GOT3 (cell line): ENCODE measurements around the gene USP27X.

Experiments used
- DNase-seq: peaks from one replicate; lab custom pipeline; 2025; ENCODE audit warnings: mixed read lengths; lab: John Stamatoyannopoulos, UW

USP27X gene

GRCh38 chrX:49884290-49884862 is 5.1 kb downstream of the USP27X start:
- DNase-seq, result no peak

GRCh38 chrX:49892542-49892941 is 13.3 kb downstream of the USP27X start:
- DNase-seq, result no peak

DNA sequence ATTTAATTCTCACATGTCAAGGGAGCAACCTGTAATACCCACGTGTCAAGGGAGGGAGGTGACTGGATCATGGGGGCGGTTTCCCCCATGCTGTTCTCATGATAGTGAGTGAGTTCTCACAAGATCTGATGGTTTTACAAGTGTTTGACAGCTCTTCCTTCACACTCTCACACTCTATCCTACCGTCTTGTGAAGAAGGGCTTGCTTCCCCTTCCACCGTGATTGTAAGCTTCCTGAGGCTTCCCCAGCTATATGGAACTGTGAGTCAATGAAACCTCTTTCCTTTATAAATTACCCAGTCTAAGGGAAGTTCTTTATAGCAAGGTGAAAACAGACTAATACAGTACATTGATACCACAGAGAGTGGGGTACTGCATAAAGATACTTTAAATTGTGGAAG is 17.7 kb downstream of the USP27X start:
- no peak for DNase-seq

DNA sequence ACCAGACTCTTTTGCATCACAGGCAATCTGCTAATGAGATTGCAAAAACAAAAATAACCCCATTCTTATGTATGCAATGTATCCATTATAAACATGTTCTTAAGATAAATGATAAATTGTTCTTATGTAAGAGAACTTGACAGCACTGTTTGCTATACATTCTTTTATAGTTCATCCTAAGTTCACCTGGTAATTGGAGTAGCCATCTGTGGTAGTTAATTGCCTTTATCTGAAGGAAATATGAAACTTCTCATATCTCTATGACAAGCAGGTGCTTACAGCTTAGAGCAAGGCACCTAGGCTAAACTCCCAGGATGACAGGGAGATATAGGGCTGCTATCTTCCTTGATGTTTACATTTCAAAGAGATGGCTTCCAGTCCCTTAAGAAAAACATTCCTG is 21.8 kb downstream of the USP27X start:
- DNase-seq, result no peak

DNA sequence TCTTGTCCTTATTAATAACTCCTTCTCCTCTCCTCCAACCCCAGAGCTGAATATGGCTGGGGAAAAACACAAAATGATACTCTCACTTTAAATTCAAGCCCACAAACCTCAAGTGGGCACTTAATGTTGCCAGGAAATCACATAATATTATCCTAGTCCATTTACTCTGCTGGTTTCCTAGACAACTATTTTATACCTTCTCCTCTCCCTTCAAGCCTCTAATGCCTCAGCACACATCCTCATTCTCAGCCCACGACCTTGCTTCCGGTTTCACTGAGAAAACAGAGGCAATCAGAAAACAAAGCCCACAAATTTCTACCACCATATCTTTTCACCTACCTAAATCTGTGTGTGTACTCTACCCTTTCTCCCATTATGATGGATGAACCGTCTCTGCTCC is 31.1 kb downstream of the USP27X start:
- DNase-seq, result no peak

DNA sequence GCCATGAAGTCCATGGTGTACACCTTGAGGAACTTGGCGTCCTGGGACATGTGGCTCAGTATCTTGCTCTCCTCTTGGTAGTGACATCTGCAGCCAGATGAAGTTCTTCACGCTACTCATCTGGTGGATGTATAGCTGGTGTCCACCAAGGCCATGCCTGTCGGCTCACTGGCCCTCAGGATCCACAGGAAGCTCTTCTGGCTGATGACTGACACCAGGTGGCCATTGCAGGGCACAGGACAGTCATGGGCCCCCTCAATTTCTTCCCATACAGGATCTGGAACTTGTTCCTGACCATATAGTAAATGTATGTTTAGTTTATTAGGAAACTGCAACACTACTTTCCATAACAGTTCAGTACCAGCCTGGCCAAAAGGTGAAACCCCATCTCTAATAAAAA is 32.8 kb downstream of the USP27X start:
- DNase-seq, result no peak

DNA sequence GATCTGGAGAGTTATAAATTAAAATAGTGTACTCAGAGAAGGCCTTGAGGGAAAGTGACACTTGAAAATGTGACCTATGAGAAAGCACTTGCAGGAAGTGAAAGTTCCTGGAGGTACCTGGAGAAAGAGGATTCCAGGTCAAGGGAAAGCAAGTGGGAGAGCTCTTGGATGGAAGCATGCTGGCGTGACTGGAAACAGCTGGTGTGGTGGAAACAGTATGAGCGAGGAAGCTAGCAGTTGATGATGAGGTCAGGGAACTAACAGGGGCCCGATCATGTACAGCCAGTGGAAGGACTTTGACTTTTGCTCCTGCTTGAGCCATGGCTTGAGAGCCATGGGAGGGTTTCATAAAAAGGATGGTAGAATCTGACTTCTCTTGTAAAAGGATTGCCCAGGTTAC is 33.6 kb downstream of the USP27X start:
- no peak for DNase-seq

DNA sequence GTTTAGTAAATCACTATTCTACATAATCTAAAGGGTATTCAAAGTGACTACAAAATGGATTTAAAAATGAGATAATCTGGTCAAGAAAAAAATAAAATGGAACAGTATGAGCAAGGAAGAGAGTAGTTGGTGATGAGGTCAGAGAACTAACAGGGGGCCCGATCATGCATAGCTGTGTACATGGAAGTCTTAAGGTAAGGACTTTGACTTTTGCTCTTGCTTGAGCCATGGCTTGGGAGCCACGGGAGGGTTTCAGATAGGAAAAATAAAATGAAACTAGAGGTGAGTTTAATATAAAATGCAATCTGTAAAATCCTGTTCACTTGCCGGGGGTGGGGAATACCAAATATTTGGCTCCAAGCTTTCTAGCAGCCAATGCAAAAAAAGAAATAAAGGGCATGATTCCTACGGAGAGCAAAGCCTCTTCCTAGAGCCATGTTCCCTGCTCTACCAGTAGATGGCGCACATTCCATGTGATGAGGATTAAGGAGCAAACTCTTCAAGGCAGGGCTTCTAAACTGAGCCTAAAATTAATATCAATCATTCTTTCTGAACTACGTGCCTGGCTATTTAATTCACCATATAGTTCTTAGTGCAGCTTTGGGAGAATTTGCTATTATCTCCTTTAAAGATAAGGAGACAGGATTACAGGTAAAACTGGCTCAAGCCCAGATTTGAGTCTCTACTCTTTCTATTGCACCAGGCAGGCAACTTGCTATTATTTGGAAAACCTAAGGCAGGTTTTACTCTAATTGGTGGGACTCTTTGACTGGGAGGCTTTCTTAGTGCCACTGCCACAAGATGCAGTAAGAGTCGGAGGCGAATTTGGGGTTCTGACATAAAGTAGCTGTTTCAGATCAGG is 36.3 kb downstream of the USP27X start:
- DNase-seq, result no peak

DNA sequence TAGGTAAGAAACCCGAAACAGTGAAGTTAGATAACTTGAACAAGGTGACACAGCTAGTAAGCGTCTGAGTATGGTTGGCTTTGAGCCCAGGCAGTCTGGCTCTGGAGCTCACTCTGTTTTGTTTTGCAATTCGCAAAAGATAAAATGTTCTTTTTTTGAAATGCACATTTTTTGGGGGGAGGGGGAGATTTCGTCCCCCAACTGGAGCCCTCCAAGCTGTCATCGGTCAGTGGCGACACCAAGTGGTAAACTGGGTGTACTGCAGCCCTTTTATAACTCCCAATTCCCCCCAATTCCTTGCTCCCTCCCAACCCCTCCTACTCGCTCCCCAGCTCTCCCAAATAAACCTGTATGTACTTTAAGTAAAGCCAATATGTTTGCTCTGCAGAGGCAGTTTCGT is 40.3 kb downstream of the USP27X start:
- no peak for DNase-seq

- no peak for DNase-seq
Measured at GRCh38 chrX:49921109-49921508, 41.8 kb downstream of the USP27X start.

DNA sequence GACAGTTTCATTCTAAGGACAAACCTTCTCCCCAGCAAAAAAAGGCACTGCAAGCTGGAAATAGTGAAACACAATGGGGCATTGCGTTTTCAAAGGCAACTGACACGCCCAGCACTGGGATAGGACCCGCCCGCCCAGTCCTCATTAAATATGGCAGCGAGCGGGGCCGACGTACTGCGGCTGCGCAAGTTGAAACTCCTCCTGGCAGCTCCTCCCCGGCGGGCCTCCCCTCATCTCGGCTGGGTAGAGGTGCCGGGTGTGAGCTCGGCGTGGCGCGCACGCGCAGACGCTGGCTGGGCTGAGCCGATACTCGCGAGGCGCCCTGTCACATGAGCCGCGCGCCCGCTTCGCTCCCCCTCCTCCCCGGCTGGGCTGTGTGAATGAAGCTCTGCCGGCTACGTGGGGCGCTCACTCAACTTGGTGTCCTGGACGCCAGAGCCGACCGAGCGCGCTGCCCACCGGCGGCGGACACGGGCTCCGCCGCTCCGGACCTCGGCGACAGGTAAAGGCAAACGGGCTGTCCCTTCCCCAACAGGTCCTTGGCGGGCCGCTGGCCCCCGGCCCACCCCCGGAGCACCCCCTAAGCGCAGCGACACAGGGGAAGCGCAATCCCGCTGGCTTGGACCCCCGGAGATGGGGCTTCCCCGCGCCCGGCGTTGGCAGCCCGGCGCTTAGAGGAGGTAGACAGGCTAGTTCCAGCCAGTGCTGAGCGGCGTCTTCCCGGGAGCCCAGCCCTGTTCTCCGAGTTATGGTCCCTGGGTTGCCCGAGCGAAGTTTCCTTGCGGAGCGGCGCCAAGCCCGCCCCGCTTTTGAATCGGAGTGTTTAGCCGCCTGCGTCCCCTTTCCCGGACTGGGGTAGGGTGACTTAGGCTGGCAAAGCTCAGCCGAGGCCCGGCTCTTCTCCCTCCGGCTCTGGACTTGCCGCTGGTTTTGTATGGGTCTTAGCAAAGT is 43.3 kb downstream of the USP27X start, which contains the start of gene CLCN5:
Gene CLCN5, plus strand, starts transcription at position 306 of the 951 bp plus-strand sequence. CDS start 2,703 bp downstream, outside the sequence.
- peak; percentile 80 for DNase-seq

DNA sequence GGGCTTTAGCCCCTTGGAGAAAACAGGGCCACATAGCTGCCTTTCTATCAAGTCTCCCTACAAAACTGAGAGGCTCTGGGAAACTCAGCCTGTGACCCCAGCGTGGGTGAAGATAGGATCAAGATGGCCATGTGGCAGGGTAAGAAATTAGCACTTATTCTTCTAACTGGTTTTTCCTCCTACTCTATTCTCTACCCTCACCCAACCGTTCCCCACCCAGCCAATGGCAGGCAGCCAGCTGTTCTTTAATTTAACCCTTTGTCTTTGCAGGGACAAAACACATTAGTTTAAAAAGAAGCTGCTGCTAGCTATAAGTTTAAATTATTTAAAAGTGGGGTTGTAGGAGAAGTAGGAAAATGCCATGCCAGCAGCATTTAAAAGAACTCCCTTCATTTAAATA is 45.9 kb downstream of the USP27X start:
- DNase-seq, result no peak

GRCh38 chrX:49930039-49930438 is 50.8 kb downstream of the USP27X start:
- no peak for DNase-seq
